ENCODE data around the gene PACS2.

The PACS2 gene

DNA sequence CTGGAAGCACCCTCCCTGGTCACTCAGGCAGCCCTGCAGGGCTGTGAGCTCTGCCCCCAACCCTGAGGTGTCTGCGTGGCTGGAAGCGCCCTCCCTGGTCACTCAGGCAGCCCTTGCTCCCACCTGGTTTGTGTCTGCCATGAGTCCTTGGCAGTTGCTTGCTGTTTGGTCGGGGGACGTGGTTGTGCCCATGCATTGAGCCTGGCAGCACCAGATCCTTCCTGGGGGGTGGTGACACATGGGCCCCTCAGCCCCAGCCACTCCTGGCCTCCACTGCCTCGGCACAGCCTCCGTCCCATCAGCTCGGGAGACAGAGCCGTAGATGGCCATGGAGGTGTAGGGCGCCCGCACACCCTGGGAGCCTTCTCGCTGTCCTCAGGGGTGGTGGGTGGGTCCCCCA is 124.6 kb downstream of the PACS2 start:
- no peak for DNase-seq (ENCODE audit: low read depth in 2 of 2)

DNA sequence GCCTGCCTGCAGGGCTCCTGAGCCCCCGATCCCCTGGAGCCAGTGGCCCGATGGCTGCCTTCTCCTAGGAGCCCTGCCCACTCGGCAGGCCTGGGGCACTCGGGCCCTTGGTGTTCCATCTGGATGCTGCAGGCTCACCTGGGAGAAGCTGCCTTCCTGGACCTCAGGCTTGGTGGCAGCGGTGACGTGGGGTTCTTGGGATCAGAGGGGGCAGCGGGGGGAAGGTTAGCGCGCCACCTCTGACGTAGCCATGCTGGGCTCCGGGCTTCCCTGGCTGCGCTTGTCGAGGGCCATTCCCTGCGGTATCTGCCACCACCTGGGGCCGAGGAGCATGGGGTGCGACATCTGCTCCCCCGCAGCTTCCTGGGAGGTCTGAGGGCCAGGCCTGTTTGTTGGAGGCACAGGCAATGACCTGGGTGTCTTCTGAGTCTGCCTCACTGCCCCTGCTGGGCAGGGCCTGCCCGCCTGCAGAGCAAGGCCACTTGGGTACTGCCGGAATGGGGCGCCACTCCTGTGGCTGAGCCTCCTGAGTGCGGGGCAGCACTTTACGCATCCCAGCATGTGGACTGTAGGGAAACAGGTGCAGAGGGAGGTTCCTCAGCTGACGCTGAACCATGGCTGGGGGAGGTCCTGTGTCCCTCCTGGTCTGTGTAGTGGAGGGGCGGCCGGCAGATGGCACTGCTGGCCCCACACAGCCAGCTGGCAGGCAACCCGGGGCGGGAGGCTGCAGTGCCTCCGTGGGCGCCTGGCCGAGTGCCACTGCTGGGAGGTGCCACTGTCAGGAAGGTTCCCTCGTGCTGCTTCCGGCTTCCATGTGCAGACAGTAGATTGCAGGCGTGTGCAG is 125.4 kb downstream of the PACS2 start:
- DNase-seq (ENCODE audit: low read depth in 2 of 2) = no peak

DNA sequence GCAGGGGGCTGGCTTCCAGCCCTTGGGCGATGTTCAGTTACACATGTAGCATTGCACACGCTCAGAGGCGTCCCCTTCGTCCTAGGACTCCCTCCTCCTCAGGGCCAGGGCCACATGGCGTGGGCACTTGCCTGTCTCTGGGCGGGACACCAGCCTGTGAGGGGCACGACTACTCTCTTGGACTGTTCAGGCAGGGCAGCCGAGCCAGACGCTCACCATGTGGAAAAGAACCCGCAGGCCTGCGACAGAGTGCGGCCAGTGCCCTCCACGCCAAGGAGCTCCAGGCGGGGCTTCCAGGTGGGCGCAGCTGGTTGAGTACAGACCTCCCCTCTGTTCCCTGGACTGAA is 126.0 kb downstream of the PACS2 start:
- DNase-seq (ENCODE audit: low read depth in 2 of 2) = no peak

DNA sequence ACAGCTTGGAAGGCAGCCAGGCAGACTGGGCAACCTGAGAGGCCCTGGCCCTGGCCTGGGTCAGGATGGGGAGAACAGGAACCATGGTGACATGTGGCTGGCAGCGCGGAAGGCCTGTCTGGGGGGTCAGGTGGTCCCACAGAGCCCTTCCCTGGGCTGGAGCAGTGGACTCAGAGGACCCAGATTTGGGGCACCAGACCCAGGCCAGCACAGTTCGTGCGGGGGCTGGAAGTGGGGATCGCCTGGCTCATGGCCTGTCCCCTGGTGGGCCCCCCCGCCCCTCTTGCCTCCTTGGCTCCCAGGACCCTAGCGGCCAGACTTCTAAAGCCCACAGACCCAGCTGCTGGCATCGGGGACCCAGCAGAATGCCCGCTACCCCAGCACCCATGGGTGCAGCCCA is 126.4 kb downstream of the PACS2 start:
- no peak for DNase-seq (ENCODE audit: low read depth in 2 of 2)

DNA sequence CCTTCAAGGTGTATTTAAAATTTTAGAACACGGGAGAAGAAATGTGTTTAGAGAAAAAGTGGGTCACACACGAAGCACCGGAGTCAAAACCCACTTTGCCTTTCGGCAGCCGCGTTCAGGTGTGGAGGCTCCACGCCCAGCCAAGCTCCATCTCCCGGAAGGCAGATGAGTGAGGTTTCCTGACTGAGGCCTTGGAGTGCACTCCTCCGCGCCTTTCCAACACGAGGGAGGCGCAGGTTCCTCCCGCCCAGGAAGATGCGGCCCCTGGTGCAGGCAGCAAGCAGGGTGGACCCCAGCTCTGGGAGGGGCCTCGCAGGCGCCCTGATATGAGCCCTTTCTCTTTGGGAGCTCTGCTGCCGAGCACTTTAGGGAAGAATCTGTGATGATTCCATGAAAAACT is 127.6 kb downstream of the PACS2 start:
- DNase-seq (ENCODE audit: low read depth in 2 of 2) = no peak

DNA sequence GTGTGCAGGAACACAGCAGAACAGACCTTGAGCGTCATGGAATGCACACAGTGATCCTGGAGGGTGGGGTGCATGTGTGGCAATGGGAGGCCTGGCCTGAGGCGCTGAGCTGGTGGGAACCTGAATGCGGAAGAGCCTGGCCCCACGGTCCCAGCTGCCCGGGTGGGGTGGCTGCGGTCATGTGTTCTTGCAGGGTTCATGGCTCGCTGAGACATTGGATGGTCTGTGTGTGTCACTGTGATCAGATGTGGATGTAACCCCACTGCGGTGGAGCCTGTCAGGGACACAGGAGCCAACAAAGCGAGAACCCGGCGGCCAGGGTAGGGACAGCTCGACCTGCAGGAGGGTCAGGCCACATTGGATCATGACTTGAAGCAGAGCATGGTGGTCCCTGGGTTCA is 128.3 kb downstream of the PACS2 start:
- DNase-seq (ENCODE audit: low read depth in 2 of 2) = no peak

DNA sequence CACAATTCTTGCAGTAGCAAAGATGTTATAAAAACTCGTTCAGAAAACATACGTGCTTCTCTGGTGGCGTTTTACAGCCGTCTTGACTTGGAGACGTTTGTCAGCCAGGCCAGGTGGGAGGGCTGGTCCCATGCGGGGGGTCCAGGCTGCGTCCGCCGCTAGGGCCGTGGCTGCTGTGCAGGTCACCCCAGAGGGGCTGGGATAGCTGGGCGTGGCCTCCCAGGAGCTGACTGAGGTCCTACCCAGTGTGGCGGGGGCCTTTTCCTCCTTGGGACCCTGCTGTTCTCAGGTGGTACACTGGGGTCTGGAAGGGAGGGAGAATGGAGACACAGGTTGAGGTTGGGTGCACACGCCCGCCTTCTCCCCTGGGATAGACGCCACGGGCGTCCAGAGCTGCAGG is 130.3 kb downstream of the PACS2 start:
- no peak for DNase-seq (ENCODE audit: low read depth in 2 of 2)

DNA sequence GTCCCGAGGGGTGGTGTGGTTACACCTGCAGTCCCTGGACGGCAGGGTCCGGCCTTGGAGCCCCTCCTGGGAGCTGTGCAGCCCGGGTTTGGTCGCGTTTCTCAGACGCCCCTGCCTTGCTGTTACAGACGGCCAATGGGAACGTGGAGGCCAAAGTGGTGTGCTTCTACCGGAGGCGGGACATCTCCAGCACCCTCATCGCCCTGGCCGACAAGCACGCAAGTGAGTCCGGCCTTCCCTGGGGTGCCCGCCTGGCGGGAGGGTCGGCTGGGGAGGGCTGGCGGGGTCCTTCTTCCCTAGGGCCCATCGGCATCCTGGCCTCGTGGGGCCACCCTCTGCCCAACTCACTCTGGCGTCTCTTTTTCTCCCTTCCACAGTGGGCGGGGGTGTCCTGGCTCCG is 130.7 kb downstream of the PACS2 start:
- no peak for DNase-seq (ENCODE audit: low read depth in 2 of 2)

DNA sequence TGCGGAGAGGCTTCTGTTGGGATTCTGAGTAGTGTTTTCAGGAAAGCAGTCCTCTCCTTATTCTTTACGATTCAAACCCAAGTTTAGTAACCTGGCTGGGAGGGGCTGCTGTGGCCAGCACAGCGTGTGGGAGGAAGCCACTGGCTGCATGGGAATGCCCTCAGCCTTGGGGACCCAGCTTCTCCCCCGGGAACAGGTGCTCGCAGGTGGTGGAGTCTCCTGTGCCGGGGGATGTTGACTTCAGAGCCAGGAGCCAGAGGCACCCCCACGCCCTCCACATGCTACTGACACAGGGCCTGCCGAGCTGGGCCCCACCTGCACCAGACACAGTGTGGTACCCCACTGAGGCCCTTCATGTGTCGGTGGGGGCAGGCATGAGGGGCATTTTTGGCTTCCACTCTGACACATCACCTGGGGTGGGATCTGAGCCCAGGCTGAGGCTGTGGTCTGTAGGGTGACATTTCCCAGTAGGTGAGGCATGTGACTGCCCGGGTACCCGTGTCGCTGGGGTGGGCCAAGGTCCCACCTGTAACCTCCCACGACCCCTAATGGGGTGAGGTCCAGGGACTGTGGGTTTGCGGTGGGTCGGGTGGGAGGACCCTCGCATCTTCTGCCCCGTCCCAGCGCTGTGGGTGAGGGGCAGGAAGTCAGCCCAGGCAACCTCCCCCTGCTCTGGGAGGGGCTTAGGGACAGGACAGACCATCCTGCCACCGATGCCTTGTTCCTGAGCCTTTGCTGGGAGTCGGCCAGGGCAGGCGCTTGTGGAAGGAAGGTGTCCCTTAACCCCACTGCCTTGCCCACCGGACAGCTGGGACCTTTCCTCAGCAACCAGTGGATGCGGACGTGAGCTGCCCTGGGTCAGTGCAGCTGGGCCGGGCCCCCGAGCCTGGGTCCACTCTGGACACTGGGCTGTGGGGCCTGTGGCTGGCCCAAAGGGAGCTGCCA is 131.6 kb downstream of the PACS2 start:
- DNase-seq (ENCODE audit: low read depth in 2 of 2) = no peak

DNA sequence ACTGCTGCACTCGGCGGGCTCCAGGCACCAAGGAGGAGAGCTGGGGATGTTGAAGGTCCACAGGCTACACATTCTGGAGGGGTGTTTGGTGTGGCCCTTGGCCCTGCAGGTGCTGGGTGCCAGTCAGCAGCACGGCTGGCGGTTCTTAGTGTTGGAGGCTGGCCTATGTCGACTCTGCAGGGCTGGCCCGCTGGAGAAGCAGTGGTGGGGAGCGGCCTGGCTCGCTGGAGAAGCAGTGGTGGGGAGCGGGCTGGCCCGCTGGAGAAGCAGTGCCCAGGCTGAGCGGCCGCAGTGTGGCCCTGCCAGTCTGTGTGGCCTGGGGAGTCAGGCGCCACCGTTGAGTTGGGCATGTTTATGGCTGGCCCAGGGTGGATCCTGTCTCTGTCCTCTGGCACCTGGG is 132.4 kb downstream of the PACS2 start:
- no peak for DNase-seq (ENCODE audit: low read depth in 2 of 2)

All from stimulated activated CD8-positive, alpha-beta memory T cell treated with anti-CD3 and anti-CD28 coated beads, Interleukin-7, amount 100 ng/mL, for 1 hour (primary cell).